ENCODE data around the gene SUGCT. TPM values are rescaled to one million over a fixed set of nuclear protein-coding genes. Genes with fewer than 3 reads are reported as not detected.
"Not testable (repeated sequence)": the region's sequence is repeated elsewhere in the genome, so short reads cannot be mapped to it uniquely, and the experiment has no call there.

The SUGCT gene
- polyA plus RNA-seq, 1 donor, result 1.3 TPM

DNA sequence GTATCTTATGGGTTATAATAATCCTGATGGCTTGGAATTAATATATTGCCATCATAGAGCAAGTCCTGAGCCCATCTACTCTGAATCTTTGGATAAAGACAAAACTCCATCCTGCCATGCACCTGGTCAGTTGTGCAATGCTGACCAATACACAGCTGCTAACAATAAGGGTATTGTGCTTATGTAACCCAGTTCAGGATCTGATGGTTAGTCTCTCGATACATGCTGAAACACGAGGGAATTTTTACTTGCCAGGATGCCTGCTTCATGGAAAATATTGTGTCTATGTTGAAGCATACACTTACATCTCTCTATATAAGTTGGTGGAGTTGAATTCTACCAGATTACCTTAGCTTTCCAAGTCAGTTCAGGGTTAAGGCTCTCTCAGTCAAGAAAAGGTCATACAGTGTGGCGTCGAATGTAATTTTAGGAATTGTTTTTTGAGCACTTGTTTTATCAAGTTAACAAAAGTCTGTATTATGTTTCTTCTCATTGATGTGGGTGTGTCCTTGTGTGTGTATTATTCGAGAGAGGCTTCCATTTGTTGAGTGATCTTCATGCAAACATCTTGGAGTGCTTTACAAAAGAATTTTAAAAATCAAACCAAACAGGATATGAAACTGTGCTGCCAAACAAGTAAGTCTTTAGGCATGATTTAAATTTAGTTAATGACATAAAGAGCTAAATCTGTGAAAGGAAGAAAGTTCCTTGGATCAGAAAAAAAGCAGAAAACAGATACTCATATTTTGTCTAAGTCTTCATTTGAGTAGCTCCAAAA is 449.1 kb downstream of the SUGCT start:
- DNase-seq, result no peak

DNA sequence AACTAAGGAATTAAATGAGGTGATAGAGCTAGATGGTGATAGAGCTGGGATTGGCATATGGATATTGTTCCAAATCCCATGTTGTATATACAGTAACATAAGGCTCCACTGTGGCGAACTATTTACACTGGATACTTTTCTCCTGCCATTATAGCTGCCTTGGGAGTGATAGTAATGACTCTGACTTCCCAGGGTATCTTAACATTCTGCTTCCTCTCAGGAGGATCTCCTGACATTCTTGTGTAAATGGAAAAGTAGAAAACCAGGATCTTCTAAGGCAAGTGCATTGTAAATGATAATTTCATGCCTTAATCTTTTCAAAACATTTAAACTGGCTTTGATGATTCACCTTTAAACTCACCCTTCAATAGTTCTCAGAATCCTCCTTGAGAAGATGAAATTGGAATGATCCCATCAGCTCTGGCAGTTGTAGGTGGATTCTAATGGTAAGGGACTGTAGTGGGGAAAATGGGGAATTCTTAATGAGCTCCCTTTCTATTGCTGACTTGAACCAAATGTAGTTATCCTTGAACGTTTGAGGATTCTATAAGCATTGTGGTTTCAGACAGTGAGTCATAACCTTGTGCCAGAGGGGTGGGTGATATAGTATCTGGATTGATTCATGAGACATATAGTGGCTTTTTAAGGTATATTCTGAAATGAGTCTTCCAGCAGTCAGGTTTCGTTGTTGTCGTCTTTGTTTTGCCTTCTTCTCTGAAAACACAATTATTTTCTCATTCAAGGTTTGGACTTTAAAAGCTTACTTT is 450.0 kb downstream of the SUGCT start:
- no peak for DNase-seq

DNA sequence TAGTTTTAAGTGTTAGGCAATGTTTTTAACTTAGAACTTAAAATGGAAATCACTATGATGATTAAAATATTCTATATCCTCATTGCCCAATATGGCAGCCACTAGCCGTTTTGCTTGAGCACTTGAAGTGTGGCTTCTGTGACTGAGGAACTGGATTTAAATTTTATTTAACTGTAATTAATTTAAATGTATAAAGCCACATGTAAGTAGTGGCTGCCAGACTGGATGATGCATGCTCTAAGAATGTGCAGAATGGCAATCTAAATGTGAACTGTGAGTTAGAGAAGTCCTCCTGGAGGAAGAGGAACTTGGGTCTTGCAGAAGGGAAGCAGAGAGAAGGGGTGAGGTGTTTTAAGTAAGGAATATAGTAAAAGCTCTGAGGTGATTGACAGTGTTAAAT is 451.4 kb downstream of the SUGCT start:
- no peak for DNase-seq

DNA sequence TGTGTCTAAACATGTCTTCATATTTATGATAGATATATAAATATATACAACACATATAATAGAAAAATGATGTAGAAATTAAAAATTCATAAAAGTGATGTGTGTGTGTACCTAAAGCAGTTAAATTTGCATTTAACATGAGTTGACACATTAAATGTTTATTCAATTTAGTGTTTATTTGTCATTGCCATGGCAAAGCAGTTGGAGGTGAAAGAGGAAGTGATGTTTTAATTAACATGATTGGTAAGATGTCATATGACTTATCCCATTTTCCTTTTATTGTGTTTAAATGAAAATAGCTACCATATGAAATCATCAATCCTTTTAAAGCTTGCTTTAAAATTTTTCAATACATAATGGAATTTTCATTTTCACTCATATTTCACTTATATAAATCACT is 452.6 kb downstream of the SUGCT start:
- DNase-seq, result no peak

DNA sequence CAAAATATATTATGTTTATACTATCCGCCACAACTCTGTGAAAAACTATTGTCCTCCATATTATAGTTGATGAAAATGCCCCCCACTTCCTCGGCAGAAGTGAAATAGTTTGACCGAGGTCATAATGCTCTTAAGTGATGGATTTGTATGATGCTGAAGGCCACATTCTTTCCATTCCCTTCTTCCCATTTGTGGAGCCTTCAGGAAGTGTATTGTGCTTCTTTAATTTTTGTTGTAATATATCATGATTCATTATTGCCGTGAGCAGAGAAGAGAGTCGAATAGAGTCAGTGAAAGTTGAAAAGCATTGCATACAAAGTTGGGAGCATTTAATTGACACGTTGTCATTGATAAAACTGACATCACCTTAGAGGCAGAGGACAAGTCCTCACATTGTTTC is 460.3 kb downstream of the SUGCT start:
- no peak for DNase-seq

DNA sequence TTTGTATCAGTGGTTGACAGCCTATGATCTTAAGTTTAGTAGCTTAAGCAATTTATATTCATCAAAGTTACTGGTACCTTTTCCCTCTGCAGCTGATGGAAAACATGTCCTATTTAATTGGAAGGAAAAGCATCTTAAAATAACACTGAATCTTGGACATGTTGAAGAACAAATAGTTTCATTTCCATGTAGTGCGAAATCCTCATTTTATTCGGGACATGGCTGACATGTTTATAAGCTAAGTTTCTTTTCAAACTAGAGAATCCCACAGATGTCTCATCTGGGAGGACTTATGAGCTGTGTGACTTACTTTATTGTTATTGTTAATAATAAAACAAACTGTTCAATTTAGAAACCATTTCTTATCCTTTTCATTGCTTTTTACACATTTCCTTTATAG is 461.0 kb downstream of the SUGCT start:
- no peak for DNase-seq

- no peak for DNase-seq
These were observed 462.7 kb downstream of the SUGCT start for GRCh38 chr7:40597517-40597916.

- DNase-seq, result no peak
These were observed 464.1 kb downstream of the SUGCT start for GRCh38 chr7:40598915-40599314.

DNA sequence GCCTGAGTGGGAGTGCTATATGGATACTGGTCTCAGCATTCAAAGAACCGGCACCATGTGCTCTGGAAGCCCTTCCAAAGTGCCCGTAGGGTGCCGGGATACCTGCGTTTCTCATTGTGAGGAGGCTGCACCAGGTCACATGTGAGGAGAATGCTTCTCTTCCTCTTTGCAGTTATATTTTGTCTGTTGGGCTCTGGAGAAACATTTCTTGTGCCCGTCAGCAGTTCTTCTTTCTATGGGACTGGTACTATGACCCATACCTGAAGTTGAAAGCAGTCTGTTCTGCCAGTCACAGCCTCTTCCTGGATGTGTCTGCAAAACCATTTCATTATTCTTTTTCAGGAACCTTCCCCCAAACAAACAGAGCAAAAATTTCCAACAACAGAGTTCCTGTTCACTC is 465.0 kb downstream of the SUGCT start:
- DNase-seq, result no peak

DNA sequence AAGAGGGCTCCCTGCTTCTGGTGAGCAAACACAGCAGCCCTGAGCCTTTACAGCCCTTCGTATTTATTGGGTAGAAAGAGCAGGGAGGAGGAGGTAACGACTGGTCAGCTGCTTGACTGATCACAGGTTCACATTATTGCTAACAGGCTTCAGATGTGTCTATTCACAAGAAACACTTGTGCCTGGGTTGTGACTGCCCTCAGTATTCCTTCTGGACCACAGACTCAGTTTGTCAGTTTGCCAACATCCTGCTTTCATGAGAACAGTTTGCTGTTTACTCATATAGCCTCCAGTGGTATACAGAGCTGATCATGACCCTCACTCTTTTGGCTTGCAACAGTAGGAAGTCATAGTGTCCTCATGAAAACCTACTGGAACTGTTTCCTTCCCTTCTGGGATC is 467.5 kb downstream of the SUGCT start:
- not testable (repeated sequence) for DNase-seq

- DNase-seq, result peak; percentile 12
These were observed 470.0 kb downstream of the SUGCT start for GRCh38 chr7:40604601-40605438.

GRCh38 chr7:40608321-40609075 is 473.7 kb downstream of the SUGCT start:
- DNase-seq, result no peak

DNA sequence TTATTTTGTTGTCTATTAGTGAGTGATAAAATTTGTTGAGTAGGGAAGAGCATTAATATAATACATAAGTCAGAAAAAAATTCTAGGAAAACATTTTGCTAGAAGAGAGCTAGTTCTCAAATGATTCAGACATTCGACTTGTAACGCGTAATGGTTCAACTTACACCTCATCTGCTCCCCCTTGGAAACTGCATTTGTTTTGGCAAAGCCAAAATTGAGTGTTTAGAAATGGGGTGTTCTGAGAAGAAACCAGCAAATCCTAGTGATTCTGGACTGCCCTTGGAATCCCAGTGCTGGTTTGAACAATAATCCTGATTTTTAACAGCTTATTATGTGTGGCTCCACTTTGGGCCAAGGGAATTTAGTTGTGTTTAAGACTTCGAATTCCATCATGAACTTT is 475.7 kb downstream of the SUGCT start:
- DNase-seq, result no peak

DNA sequence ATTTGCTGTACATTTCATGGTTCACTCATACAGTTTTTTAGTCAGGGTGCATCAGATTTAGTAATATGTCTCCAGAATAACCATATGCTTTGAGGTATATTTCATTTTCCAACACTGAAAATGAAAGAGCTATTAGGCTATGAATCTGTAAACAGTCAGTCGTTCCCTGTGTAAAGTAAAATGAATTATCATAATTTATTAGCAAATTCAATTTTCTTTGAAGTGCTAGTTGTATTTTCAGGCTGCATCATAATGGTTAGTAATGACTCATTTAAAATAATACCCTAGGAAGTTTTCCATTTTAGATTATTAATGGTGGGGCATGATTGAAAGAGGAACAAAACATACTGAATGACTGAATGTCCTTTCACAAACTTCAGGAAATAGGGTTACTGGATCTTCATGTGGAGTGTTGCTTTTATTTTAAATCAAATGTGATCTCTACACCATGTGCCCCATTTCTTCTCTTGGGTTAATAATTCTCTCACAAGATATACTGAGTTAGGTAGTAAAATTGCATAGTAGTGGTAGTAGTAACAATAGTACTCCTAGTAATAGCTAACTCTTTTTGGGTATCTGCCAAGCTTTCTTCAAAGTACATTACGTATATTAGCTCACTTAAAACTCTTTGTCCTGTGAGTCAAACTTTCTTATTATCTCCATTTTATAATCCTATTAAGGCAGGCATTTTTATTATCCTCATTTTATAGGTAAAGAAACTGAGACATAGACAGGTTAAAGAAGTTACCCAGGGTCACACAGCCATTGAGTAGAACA is 476.5 kb downstream of the SUGCT start:
- no peak for DNase-seq

GRCh38 chr7:40612298-40612697 is 477.5 kb downstream of the SUGCT start:
- no peak for DNase-seq

DNA sequence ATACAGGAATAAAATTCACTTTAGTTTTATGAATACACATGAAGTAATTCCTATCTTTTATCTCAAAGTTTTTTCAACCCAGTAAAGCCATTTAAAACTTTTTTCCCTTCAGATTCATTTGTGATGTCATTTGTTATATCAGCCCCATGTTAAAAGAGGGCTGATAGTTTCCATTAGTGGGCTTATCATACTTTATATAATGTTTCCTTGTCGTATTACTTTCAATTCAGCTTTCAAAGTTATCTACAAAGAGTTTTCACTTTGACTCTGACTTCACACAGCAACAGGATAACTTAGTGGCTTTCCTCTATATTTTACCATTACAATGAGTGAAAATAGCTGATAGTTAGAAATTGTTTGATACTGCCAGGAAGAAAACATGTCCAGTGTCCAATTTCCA is 484.8 kb downstream of the SUGCT start:
- no peak for DNase-seq

GRCh38 chr7:40621592-40621998 is 486.8 kb downstream of the SUGCT start:
- no peak for DNase-seq

DNA sequence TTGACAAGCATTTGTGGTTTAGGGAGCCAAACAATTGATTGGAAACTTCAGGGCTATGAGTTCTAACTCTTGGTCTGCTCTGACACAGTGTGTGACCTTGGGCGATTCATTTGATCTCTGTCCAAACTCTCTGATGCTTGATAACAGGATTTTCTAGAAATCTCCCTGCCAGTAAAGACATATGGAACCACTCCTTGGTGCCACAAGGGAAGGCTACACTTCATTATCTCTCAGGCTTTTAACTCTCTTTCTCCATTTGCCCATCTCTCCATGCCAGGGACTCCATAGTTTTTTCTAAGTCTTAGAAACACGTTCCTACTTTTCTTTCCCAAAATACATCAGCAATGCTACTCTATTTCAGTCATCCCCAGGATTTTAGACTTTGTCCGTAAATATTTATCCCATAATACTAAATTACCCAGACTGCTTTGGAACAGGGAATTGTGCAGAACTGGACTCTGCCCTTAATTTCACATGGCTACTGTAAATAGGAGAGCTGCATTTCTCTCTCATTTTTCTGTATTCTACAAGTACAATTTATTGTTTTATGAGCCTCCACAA is 488.2 kb downstream of the SUGCT start:
- no peak for DNase-seq

- no peak for DNase-seq
These were observed 489.1 kb downstream of the SUGCT start for GRCh38 chr7:40623863-40624262.

GRCh38 chr7:40627361-40627760 is 492.6 kb downstream of the SUGCT start:
- not testable (repeated sequence) for DNase-seq

- DNase-seq, result no peak
These were observed 495.1 kb downstream of the SUGCT start for GRCh38 chr7:40629891-40630290.

Data from hindlimb muscle (tissue), 1 donor.